Peyer's patch (tissue), 4 donors: ENCODE results near the gene AQP6. TPM values are rescaled to one million over a fixed set of nuclear protein-coding genes. Genes with fewer than 3 reads are reported as not detected.

Source experiments
- DNase-seq, 3 donors: peaks; one replicate each; pipeline ENCODE4 v3.0.0-alpha.2; 2017 to 2019
- H3K27ac ChIP-seq, 4 donors: fragments of 200-600 bp; sonication (generic); one replicate each; pipeline ENCODE4 v1.5.1; 2016 to 2019
- H3K27me3 ChIP-seq, 2 donors: fragments of 200-600 bp; sonication (generic); one replicate each; pipeline ENCODE4 v1.5.1; 2019
- H3K36me3 ChIP-seq, 3 donors: fragments of 200-600 bp; sonication (generic); one replicate each; pipeline ENCODE4 v1.5.1; 2016 to 2019
- H3K4me1 ChIP-seq, 4 donors: fragments of 200-600 bp; sonication (generic); one replicate each; pipeline ENCODE4 v1.5.1; 2016 to 2019
- H3K4me3 ChIP-seq, 4 donors: fragments of 200-600 bp; sonication (generic); 1 replicate in 3 of 4; 2 replicates in 1 of 4; pipeline ENCODE4 v1.5.1; 2016 to 2019; ENCODE audit warnings: mild to moderate bottlenecking in 1 of 4
- H3K9me3 ChIP-seq, 4 donors: fragments of 200-600 bp; sonication (generic); one replicate each; pipeline ENCODE4 v1.5.1; 2016 to 2019; ENCODE audit warnings: mild to moderate bottlenecking in 1 of 4
- CTCF ChIP-seq, 6 experiments: fragments of 450-650 bp in 4 of 6; fragments of 200-600 bp in 2 of 6; sonication (generic) in 1 of 6; IDR thresholded peaks; one replicate each; pipeline ENCODE4 v1.5.1; 2017 to 2019; ENCODE audit warnings: antibody characterized with exemption in 6 of 6, mild to moderate bottlenecking in 3 of 6, moderate library complexity in 1 of 6
- POLR2A ChIP-seq, 2 donors: fragments of 450-650 bp; IDR thresholded peaks; one replicate each; pipeline ENCODE4 v1.5.1; 2017; ENCODE audit warnings: antibody characterized with exemption in 2 of 2, mild to moderate bottlenecking in 2 of 2, moderate library complexity in 2 of 2
- total RNA-seq, 4 donors: library from RNA; depleted of rRNA; stranded (reverse); fragments of >200 nt; gene quantifications; one replicate each; pipeline ENCODE4 v1.1.0, GENCODE V29; 2016

AQP6 gene
- total RNA-seq, 4 donors from 2014 or later, result not detected

GRCh38 chr12:50025187-50026059 lies 52.7 kb downstream of the AQP6 start, which contains the start of gene RACGAP1:
TSS of gene RACGAP1 (minus strand) at chr12:50025494. CDS start at chr12:50016715, 8,779 bp downstream.
- H3K27me3 ChIP-seq, result no peaks in the 10 kb centered on the region
- no peaks in the 10 kb centered on the region for H3K9me3 ChIP-seq
- DNase-seq, result peak; percentile 93 to 98 (median 93)
- H3K4me1 ChIP-seq, result peaks cover 0 to 11% (median 0%) of the 10 kb centered on the region in 4 donors
- TF ChIP-seq CTCF (IDR thresholded peaks at IDR 0.05), result no peak
- peak in 1 of 2 donors; percentile 51 for TF ChIP-seq POLR2A (IDR thresholded peaks at IDR 0.05)
- H3K36me3 ChIP-seq, result no peaks in the 10 kb centered on the region
- H3K4me3 ChIP-seq, result peak within 1 kb of the TSS; percentile 58 to 76 (median 63)
- H3K27ac ChIP-seq, result peak within 1 kb of the TSS; percentile 5 to 69 (median 57)

GRCh38 chr12:50026691-50027090 lies 53.9 kb downstream of the AQP6 start:
- H3K9me3 ChIP-seq, result no peaks in the 10 kb centered on the region
- no peak overlapping the region for H3K4me3 ChIP-seq
- DNase-seq, result no peak
- no peaks in the 10 kb centered on the region for H3K27me3 ChIP-seq
- peaks cover 0 to 11% (median 0%) of the 10 kb centered on the region in 4 donors for H3K4me1 ChIP-seq
- H3K36me3 ChIP-seq, result no peaks in the 10 kb centered on the region
- H3K27ac ChIP-seq, result no peak overlapping the region
- TF ChIP-seq POLR2A (IDR thresholded peaks at IDR 0.05) (no peak), CTCF (IDR thresholded peaks at IDR 0.05) (no peak)

Other genes with a start within 250 kb of the AQP6 start
- gene TMBIM6, start 231.4 kb upstream of the AQP6 start, total RNA-seq, result 1,000 to 10,000 TPM in 1 of 4 donors, 100 to 1,000 TPM in 3; 104 to 1,479 (median 689) TPM
- 10 to 100 TPM in 1 of 4 donors, 1 to 10 TPM in 3; 3.3 to 16.5 (median 7.5) TPM for gene NCKAP5L, start 144.5 kb upstream of the AQP6 start, total RNA-seq
- 1 to 10 TPM; 2.3 to 5.2 (median 3.1) TPM for gene BCDIN3D, start 129.8 kb upstream of the AQP6 start, total RNA-seq
- gene FAIM2, start 69.0 kb upstream of the AQP6 start, total RNA-seq, result 1 to 10 TPM in 3 of 4 donors, under 1 TPM in 1; 0.83 to 4.7 (median 2.9) TPM
- gene AQP2, start 22.2 kb upstream of the AQP6 start, total RNA-seq, result not detected
- not detected for gene AQP5, start 11.1 kb upstream of the AQP6 start, total RNA-seq
- gene RACGAP1, start 52.5 kb downstream of the AQP6 start, total RNA-seq, result 10 to 100 TPM in 1 of 4 donors, 1 to 10 TPM in 3; 5.1 to 29.7 (median 8.5) TPM
- 1 to 10 TPM in 2 of 4 donors, under 1 TPM in 1, not detected in 1; 0.70 to 5.7 (median 1.5) TPM for gene ASIC1, start 84.6 kb downstream of the AQP6 start, total RNA-seq
- gene SMARCD1, start 112.4 kb downstream of the AQP6 start, total RNA-seq, result 100 to 1,000 TPM in 2 of 4 donors, 10 to 100 TPM in 2; 76.5 to 126 (median 95.1) TPM
- 100 to 1,000 TPM in 3 of 4 donors, 10 to 100 TPM in 1; 41.3 to 409 (median 291) TPM for gene GPD1, start 131.1 kb downstream of the AQP6 start, total RNA-seq
- 100 to 1,000 TPM in 1 of 4 donors, 10 to 100 TPM in 3; 75.3 to 115 (median 86.4) TPM for gene COX14, start 139.3 kb downstream of the AQP6 start, total RNA-seq
- gene CERS5, start 194.4 kb downstream of the AQP6 start, total RNA-seq, result 10 to 100 TPM; 15.2 to 84.2 (median 23.2) TPM